Stimulated activated CD4-positive, alpha-beta T cell treated with anti-CD3 and anti-CD28 coated beads, Interleukin-2, amount 100 ng/mL, for 24 hours (primary cell): Measurements from ENCODE around the gene RBM11.

ENCODE experiments used
- DNase-seq, 2 donors: peaks; one replicate each; pipeline ENCODE4 v3.0.0-alpha.2; 2020

RBM11 gene

DNA sequence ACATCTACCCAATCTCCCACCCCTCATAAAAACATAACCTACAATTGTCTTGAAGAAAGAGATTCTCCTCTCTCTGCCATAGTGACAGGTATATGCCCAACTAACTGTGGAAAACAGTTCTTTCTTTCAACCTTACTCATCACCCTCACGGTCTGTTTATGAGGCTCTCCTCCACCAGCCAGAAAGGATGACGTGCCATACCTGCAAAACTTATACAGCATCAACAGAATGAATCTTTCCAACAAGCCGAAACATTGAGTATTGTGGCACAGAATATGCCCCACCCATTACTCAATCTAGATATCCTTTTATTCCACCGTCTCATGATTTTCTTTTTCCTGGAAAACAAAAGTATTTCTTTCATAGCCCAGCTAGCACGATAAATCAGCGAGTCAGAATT, 55.7 kb downstream of the RBM11 start:
- no peak for DNase-seq

DNA sequence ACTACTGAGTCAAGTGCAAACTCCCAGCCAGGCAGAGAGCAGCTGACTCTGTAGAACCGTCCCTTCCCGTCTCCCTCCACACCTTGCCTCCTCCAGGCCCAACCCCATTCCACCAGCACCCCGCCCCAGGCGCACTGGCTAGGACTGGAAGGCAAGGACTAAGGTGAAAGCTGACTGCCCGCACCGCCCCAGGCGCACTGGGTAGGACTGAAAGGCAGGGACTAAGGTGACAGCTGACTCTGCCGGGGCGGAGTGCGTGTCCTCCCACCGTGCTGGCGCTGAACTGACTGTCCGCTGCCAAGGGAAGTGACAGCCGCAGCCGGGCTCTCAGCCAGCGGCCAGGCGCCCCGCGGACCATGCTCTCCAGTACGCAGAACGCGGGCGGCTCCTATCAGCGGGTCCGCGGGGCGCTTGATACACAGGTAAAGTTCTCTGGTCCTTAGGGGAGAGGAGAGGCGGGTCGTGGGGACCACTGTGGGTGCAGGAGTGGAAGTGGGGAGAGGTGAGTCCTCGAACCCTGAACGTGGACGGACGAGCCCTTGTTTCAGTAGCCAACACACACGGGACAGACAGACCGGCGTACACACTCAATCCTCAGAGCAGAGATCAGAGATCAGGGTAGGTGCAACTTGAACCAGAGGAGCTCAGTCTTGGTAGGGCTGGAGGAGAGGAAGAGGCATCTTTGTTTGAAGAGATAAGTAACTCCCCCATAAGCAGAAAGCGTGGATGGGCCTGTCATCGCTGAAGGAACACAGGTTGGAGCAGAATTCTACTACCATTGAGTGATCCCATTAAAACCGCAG, 58.0 kb downstream of the RBM11 start:
- peak in 1 of 2 donors; percentile 12 for DNase-seq

DNA sequence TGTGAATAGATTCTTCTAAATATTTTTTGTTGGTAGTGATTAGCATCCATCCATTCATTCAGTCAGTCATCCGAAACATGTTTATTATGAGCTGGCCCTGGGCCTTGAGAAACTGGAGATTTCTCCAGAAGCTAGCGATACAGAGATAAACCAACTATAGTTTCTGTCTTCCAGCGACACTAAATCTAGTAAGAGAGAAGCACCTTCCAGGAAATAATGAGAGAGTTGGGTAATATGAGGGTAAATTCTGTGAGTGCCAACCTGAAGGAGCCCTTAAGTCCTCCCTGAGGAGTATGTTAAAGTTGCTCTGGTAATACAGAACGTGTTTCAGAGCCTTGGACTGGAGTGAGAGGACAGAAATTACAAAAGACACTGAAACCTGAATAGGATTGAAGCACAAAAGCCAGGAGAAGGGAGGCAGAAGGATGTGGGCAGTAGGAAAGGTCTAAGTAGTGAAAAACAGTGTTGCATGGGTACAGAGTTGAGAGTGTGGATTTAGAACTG, 59.8 kb downstream of the RBM11 start:
- DNase-seq: no peak
